T-helper 9 cell (primary cell): ENCODE data around the gene MAPKAPK5.
"Not testable (repeated sequence)": the region's sequence is repeated elsewhere in the genome, so short reads cannot be mapped to it uniquely, and the experiment has no call there.

Experiments
- DNase-seq: peaks from one replicate; pipeline ENCODE4 v3.0.0-alpha.2; 2020

MAPKAPK5 gene

DNA sequence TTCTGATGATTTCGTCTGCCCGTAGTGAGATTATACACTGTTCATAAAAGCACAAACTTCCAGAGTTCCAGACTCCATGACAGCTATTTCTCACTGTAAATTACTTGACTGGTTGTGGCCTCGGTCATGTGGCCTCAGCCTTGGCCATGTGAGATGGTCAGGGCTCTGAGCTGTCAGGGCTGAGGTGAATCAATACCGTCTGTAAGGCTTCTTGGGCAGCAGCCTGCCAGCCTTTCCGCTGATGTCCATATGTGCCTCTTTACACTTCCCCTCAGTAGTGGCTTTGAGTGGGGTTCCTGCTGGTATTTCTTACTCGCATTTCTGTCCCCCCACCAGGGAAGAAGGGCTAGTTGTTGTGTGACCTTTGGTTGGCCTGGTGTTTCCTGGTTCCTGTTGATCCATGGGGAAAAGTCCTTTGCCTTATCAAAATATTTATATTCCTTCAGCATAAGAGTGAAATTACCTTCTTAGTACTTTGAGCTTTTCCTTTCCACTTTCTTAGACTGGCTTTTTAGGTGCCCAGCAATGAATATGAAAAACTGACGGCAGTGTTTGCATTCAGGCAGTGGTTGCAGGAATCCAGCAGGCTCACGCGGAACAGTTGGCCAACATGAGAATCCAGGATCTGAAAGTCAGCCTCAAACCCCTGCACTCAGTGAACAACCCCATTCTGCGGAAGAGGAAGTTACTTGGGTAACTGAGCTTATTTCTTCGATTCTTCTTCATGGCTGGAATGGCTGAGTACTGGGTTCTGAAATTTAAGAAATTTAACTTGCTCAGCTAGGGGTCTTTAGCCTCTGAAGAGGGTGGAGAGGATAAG, 46.1 kb downstream of the MAPKAPK5 start:
- DNase-seq, result no peak

DNA sequence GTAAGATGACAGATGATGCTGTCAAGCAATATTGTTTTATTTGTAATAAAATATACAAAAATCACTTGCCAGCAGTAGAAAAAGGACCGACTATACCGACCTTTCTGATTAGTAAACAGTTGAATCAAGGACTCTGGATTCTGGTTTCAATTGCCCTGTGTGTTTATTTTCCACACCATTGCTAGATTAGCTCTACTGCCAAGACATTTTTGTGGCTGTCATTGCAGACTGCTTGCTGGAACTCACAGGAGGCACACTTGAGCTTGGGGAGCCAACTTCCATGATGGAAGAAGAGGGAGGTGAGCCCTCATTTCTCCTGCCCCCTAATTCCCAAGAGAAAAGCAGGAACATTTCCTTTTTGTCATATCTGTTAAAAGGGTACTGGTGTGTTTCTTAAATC, 51.3 kb downstream of the MAPKAPK5 start:
- DNase-seq, result no peak

DNA sequence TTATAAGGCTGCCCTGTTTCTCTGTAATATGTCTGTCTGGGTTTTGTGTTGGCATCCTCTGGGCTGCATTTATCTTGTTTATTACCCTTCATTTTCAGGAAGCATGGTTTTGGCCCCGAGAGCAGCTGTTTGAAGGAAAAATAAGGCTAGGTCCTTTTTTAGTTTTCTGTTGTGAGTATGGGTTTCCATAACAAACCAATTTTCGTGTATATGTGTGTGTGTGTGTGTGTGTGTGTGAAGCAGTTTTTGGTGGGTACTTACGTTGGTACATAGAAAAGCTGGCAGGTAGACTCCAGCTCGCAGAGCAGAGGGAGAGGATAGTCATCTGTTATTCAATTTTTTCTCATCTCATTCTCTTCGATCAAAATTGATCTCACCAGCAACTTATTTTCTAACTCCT, 52.5 kb downstream of the MAPKAPK5 start:
- no peak for DNase-seq

DNA sequence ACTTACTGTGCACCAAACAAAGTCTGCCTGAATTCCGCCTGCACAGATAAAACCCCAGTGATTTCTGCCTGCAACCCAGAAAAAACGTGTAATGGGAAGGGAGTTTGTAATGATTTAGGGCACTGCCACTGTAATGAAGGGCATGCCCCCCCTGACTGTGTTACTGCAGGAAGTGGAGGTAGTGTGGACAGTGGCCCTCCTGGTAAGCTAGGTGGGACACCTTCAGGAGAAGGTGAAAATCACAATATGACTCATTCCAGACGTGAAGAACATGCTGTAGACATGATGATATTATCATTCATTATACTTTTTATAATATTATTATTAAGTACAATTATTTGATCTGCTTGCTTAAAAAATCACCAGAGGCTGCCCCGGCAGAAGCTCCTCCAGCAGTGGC, 59.2 kb downstream of the MAPKAPK5 start:
- no peak for DNase-seq

DNA sequence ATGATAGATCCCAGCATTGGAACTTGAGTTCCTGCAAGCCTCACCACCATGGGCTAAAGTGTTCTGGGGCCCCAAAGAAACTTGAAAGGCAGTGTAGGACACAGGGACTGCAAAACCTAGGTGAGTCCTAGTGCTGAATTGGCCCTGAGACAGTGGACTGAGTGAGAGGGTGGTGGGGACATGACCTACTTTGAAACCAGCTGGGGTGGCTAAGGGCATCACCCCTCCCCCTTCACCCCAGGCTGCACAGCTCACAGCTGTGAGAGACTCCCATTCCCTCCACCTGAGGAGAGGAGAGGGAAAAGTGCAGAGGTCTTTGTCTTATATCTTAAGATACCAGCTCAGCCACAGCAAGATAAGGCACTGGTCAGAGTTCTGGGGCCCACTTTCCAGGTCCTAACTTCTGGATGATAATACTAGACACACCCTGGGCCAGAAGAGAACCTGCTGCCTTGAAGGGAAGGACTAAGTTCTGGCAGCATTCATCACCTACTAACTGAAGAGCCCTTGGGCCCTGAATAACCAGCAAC, 62.5 kb downstream of the MAPKAPK5 start:
- no peak for DNase-seq

DNA sequence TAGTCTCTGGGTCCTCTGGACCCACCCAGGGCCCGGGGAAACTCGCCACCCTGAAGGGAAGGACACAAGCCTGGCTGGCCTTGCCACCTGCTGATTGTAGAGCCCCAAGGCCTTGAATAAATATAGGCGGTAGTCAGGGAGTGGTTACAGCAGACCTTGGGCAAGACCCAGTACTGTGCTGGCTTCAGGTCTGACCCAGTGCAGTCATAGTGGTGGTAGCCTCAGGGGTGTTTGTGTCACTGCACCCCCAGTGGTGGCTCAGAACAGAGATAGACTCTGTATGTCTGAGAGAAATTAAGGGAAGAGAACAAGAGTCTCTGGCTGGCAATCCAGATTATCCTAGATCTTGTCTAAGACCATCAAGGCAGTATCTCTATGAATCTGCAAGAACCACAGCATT, 63.5 kb downstream of the MAPKAPK5 start:
- no peak for DNase-seq

DNA sequence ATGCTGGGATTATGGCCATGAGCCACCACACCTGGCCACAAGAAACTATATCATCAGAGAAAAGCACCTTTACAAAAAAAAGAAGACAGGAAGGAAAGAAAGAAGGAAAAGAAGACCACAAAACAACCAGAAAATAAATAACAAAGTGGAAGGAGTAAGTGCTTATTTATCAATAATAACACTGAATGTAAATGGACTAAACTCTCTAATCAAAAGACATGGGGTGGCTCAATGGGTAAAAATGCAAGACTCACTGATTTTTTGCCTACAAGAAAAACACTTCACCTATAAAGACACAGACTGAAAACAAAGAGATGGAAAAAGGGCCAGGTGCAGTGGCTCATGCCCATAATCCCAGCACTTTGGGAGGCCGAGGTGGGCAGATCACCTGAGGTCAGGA, 65.7 kb downstream of the MAPKAPK5 start:
- DNase-seq, result no peak

DNA sequence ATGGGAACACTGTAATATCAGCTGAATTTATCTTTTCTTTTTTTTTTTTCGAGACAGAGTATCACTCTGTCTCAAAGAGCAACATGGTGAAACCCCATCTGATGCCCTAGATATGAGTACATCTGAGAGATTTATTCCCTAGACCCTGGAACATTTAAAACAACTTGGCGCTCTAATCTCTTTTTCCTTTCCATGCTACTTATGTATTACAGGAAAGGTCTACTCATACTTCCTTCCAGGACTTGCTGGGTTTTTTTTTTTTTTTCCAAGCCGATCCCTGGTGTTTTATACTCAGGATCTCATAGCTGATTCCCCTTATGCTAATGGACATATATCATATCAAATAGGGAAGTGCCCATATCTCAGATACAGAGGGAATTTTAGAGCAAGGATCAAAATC, 83.1 kb downstream of the MAPKAPK5 start:
- no peak for DNase-seq

DNA sequence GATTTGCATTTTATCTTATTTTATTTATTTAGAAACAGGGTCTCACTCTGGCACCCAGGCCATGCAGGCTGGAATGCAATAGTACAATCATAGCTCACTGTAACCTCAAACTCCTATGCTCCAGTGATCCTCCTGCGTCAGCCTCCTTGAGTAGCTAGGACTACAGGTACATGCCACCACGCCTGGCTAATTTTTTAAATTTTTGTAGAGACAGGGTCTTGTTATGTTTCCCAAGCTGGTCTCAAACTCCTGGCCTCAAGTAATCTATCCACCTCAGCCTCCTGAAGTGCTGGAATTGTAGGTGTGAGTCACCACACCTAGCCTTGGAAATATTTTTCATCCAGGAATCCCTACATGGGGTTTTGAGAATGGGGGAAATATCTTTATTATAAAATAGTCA, 84.6 kb downstream of the MAPKAPK5 start:
- no peak for DNase-seq

DNA sequence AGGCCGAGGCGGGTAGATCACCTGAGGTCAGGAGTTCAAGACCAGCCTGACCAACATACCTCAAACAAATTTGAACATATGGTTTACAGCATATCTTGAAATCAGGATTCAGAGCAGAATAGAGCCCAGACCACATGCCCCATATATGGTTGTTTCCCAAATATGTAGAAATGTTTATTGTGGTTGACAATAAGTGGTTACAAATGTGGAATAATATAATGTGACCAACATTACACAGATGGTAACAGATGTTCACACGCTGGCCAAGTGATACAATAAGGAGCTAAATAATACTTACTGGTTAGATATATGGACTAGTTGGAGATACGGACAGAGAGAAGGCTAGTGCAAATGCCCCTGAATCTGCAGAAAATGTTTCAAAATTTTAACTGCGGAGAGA, 85.3 kb downstream of the MAPKAPK5 start:
- no peak for DNase-seq

DNA sequence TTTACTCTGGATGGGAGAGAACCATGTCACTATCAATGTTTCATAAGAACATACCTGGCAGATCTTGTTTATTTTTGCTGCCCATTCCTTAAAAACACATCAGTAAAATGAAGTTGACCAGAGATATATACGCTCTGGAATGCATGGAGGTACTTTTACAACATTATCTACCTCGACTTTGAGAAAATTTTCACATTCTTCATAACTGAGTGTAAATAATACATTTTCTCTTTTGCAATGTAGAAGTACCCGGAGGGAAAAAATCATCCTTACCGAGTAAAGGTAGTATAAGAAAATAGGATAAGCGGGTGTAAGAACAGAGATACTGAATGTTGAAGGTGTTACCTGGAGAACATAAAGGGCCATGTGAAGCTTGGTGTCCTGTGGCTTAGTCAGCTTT, 90.2 kb downstream of the MAPKAPK5 start:
- no peak for DNase-seq

DNA sequence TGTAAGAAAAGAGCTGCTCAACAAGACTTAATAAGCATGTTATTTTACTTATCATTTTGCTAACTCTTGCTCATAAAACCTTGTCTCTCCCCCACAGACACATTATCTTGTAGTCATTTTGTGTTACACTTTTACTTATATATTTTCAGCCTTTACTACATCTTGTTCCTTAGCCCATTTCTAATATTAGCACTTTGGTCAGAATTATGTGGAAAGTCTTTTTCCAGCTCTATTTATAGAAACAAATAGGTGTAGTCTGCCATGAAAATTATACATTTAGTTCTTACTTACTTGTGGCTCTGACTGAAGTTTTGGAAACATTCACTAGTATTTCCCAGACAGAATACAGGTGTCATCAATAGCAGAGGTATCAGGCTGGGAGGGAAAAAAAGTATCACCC, 94.8 kb downstream of the MAPKAPK5 start:
- no peak for DNase-seq

DNA sequence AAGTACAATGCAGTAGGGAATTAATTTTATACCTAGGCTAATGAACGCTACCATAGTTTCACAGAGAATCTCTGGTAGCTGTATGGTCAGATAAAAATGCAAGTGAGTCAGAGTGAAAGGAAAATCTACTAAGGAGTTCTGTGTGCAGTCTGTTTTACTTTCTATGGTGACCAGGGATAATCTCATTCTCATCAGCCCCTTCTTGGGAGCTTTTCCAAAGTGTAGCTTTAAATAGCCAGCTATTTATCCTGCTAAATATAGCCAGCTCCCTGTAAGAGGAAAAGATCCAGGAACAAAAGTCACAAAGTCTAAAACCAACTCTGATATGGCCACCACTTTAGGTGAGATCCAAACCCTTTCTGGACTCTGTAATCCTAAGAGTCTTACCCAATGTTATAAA, 95.4 kb downstream of the MAPKAPK5 start:
- no peak for DNase-seq

DNA sequence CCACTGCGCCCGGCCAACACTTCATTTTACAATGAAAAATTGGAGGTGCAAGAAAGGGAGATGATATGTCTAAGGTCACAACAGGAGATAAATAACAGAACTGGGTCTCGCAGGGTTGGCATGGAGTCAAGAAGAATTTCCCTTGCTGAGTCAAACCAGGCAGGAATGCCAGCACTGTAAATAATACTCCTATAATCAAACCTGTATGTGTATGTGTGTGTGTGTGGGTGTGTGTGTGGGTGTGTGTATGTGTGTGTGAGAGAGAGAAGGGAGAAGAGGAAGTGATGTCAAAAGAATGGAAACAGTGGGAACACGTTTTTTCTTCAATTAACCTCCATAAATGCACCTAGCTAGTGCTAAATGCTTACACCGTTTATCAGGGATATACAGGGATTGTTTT, 100.5 kb downstream of the MAPKAPK5 start:
- DNase-seq, result no peak

DNA sequence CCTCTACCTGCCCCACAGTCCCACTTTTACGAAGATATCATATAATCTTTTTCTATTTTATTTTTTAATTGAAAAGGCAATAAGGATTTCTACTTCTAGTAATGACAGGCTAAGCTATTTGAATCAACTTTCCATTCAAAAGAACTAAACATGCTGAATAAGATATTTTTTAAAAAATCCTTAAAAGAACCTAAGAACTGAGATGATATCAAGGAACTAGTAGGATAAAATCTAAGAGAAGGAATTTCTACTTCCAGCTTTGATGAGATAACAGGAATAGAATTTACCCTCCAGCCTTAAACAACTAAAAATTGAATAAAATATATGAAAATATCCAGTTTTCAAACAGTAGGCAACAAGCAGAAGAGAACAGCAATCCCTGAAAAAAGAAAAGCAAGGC, 101.9 kb downstream of the MAPKAPK5 start:
- DNase-seq, result no peak

DNA sequence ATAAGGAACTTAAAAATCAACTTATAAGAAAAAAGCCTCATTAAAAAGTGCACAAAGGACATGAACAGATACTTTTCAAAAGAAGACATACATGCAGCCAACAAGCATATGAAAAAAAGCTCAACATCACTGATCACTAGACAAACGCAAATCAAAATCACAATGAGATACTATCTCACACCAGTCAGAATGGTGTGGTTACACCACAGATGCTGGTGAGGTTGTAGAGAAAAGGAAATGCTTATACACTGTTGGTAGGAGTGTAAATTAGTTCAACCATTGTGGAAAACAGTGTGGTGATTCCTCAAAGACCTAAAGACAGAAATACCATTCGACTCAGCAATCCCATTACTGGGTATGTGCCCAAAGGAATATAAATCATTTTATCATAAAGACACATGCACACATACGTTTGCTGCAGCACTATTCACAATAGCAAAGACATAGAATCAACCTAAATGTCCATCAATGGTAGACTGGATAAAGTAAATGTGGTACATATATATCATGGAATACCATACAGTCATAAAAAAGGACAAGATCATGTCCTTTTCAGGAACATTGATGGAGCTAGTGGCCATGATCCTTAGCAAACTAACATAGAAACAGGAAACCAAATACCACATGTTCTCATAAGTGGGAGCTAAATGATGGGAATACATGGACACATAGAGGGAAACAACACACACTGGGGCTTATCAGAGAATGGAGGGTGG, 109.1 kb downstream of the MAPKAPK5 start:
- not testable (repeated sequence) for DNase-seq
